ENCODE measurements around the gene ABCG5.

Gene ABCG5

DNA sequence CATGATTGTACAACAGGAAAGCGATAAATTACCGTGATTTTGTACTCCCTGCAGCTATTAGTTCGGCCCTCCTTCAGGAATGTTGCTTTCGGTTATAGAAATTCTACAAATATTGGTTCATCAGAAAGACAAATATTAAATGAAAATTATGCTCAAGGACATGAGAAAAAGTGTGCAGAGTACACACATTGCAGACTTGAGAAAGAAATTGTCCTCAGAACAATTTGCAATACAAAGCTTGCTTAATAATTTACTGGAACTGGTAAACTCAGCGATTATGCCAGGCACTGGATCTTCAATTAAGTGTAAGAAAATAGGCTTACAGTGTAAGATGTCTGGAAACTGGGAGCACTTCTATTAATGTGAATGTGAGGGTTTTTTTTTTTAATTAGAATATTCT lies 46.0 kb upstream of the ABCG5 start:
- peaks cover 7% of the 10 kb centered on the region; the same call in 1 of the 2 replicates for H3K36me3 ChIP-seq (ENCODE audit: low read length)
- H3K27ac ChIP-seq (ENCODE audit: low read depth, low read length) = no peak overlapping the region
- H3K9ac ChIP-seq (ENCODE audit: low read length) = no peak overlapping the region

DNA sequence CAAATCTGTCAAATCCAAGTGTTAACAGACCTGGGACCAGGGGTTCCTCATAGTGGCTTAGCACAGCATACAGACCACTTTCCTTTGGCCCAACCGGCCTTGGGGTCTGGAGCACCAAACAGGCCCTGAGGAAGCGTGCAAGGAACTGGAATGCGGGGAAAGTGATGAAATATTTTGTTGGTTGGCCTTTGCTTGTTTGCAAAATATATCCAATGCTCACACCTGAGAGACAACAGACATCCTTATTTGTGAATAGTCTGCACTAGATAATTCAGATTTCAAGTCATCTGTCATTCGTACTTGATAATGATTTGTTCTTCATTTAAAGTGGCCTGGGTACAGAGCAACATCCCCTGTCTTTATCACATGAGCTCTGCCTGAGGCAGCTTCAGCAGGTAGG lies 43.7 kb upstream of the ABCG5 start:
- H3K27me3 ChIP-seq (ENCODE audit: low read length) = no peaks in the 10 kb centered on the region

More for the DNA sequence above, 46.0 kb upstream of the ABCG5 start:
- TF ChIP-seq EZH2phosphoT487 (conservative IDR thresholded peaks at IDR 0.05; ENCODE audit: low read length) = no peak
- no peak for TF ChIP-seq CTCF (IDR thresholded peaks at IDR 0.05; ENCODE audit: insufficient read depth, low read length, poor library complexity, severe bottlenecking)
- no peaks in the 10 kb centered on the region for H3K79me2 ChIP-seq (ENCODE audit: insufficient read depth, low read length)
- no peak overlapping the region for H3K4me3 ChIP-seq (ENCODE audit: insufficient read depth, low read length, poor library complexity, severe bottlenecking)
- H3K27me3 ChIP-seq (ENCODE audit: low read length) = no peaks in the 10 kb centered on the region
- no peak overlapping the region for H2AFZ ChIP-seq (ENCODE audit: low read depth, low read length, severe bottlenecking)
- H3K4me2 ChIP-seq (ENCODE audit: low read depth, low read length, poor library complexity, severe bottlenecking) = no peak overlapping the region
- no peaks in the 10 kb centered on the region for H4K20me1 ChIP-seq (ENCODE audit: low read depth, low read length)
- H3K9me2 ChIP-seq (replicated peaks; ENCODE audit: insufficient read depth, low read length) = no peaks in the 10 kb centered on the region
- no peaks in the 10 kb centered on the region for H3F3A ChIP-seq (ENCODE audit: insufficient read depth)
- H3K9me3 ChIP-seq (ENCODE audit: insufficient read depth, low read length) = no peaks in the 10 kb centered on the region

GRCh38 chr2:43880952-43881351 lies 42.3 kb upstream of the ABCG5 start:
- Histone ChIP-seq H3K27ac (ENCODE audit: low read depth, low read length) (no peak overlapping the region), H3K9me2 (replicated peaks; ENCODE audit: insufficient read depth, low read length) (no peaks in the 10 kb centered on the region), H3F3A (ENCODE audit: insufficient read depth) (no peaks in the 10 kb centered on the region), H3K36me3 (ENCODE audit: low read length) (no peaks in the 10 kb centered on the region), H3K9ac (ENCODE audit: low read length) (no peak overlapping the region), H3K27me3 (ENCODE audit: low read length) (no peaks in the 10 kb centered on the region), H3K79me2 (ENCODE audit: insufficient read depth, low read length) (no peaks in the 10 kb centered on the region), H3K4me3 (ENCODE audit: insufficient read depth, low read length, poor library complexity, severe bottlenecking) (no peak overlapping the region), H3K4me2 (ENCODE audit: low read depth, low read length, poor library complexity, severe bottlenecking) (no peak overlapping the region), H3K9me3 (ENCODE audit: insufficient read depth, low read length) (no peaks in the 10 kb centered on the region), H4K20me1 (ENCODE audit: low read depth, low read length) (no peaks in the 10 kb centered on the region), H2AFZ (ENCODE audit: low read depth, low read length, severe bottlenecking) (no peak overlapping the region)
- no peak for TF ChIP-seq CTCF (IDR thresholded peaks at IDR 0.05; ENCODE audit: insufficient read depth, low read length, poor library complexity, severe bottlenecking)
- TF ChIP-seq EZH2phosphoT487 (conservative IDR thresholded peaks at IDR 0.05; ENCODE audit: low read length) = no peak

More for the DNA sequence above, 43.7 kb upstream of the ABCG5 start:
- Histone ChIP-seq H3K4me2 (ENCODE audit: low read depth, low read length, poor library complexity, severe bottlenecking) (no peak overlapping the region), H3K4me3 (ENCODE audit: insufficient read depth, low read length, poor library complexity, severe bottlenecking) (no peak overlapping the region), H3F3A (ENCODE audit: insufficient read depth) (no peaks in the 10 kb centered on the region), H3K9me3 (ENCODE audit: insufficient read depth, low read length) (no peaks in the 10 kb centered on the region), H3K27ac (ENCODE audit: low read depth, low read length) (no peak overlapping the region), H3K36me3 (ENCODE audit: low read length) (no peaks in the 10 kb centered on the region), H2AFZ (ENCODE audit: low read depth, low read length, severe bottlenecking) (no peak overlapping the region), H3K9ac (ENCODE audit: low read length) (no peak overlapping the region), H3K79me2 (ENCODE audit: insufficient read depth, low read length) (no peaks in the 10 kb centered on the region), H4K20me1 (ENCODE audit: low read depth, low read length) (no peaks in the 10 kb centered on the region), H3K9me2 (replicated peaks; ENCODE audit: insufficient read depth, low read length) (no peaks in the 10 kb centered on the region)
- TF ChIP-seq CTCF (IDR thresholded peaks at IDR 0.05; ENCODE audit: insufficient read depth, low read length, poor library complexity, severe bottlenecking) = no peak
- TF ChIP-seq EZH2phosphoT487 (conservative IDR thresholded peaks at IDR 0.05; ENCODE audit: low read length) = no peak
